Measurements from ENCODE around the gene SLC22A8. TPM values are rescaled to one million over a fixed set of nuclear protein-coding genes. Genes with fewer than 3 reads are reported as not detected.
A peak's percentile ranks its signal among the peaks of the same experiment; 100 is the strongest.

The SLC22A8 gene
- total and polyA plus RNA-seq, 4 experiments from 2014 or later = not detected

DNA sequence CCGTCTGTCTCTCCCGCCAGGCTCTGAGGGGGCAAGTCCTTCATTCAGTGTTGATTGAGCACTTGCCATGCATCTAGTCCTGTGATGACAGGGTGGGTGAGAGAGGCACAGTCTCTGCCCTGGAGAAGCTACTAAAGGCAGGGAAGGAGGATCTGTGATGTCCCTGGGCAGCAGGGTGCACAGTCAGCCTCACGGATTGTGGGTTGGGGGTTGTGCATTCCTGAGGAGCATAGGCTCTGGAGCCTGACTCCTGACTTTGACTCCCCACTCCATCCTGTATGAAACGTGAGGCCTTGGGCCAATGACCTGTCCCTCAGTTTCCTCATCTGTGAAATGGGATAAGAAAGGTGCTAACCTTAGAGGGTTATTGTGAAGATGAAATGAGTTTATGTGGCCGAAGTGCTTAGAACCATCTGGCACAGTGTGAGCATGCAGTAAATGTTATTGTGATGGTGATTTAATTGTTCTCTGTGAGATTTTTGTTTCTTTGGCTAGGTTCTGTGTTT lies 4.7 kb downstream of the SLC22A8 start:
- Histone ChIP-seq H3K4me1 (ENCODE audit: insufficient read depth, low read length) (no peaks in the 10 kb centered on the region), H3K4me3 (ENCODE audit: low read length in 2 of 2) (no peak overlapping the region), H3K9me3 (ENCODE audit: control insufficient read depth in 1 of 2, low read length in 2 of 2) (no peaks in the 10 kb centered on the region), H3K27me3 (ENCODE audit: insufficient read depth, low read length) (no peaks in the 10 kb centered on the region), H3K36me3 (ENCODE audit: insufficient read depth, low read length) (no peaks in the 10 kb centered on the region), H3K27ac (ENCODE audit: low read depth, low read length) (no peak overlapping the region)
- H3K36me3 Mint-ChIP-seq = no peaks in the 10 kb centered on the region
- no peaks in the 10 kb centered on the region for H3K9me3 Mint-ChIP-seq
- no peaks in the 10 kb centered on the region for H3K4me1 Mint-ChIP-seq
- peaks cover 3 to 5% of the 10 kb centered on the region in 2 donors for H3K27me3 Mint-ChIP-seq
- no peak overlapping the region for H3K27ac Mint-ChIP-seq
- no peak for DNase-seq
- no peak overlapping the region for H3K4me3 Mint-ChIP-seq
- ChIA-PET POLR2A (ENCODE audit: partially characterized antibody) (no interaction called here), CTCF (ENCODE audit: partially characterized antibody) (interaction anchor here (3.5 kb wide), 1 partner anchor 12 kb away, joined by 15 read pairs; no protein-coding TSS in a partner anchor)
- intact Hi-C loops (cut with micrococcal nuclease) = no loop called here

- no peak overlapping the region for H3K4me3 ChIP-seq (ENCODE audit: low read length in 2 of 2)
- no peak for DNase-seq
- H3K9me3 Mint-ChIP-seq = no peaks in the 10 kb centered on the region
- POLR2A ChIA-PET (ENCODE audit: partially characterized antibody) = no interaction called here
- no peaks in the 10 kb centered on the region for H3K9me3 ChIP-seq (ENCODE audit: control insufficient read depth in 1 of 2, low read length in 2 of 2)
- CTCF ChIA-PET (ENCODE audit: partially characterized antibody) = interaction anchor here (2.1 to 3.5 kb wide), 2 partner anchors 15 to 102 kb away, joined by 8 to 15 read pairs; no protein-coding TSS in a partner anchor
- peak overlapping the region in 1 of 7 donors; percentile 10 for H3K27ac Mint-ChIP-seq
- intact Hi-C loops (cut with micrococcal nuclease) = no loop called here
- H3K4me1 Mint-ChIP-seq = no peaks in the 10 kb centered on the region
- no peaks in the 10 kb centered on the region for H3K36me3 ChIP-seq (ENCODE audit: insufficient read depth, low read length)
- H3K36me3 Mint-ChIP-seq = no peaks in the 10 kb centered on the region
- peaks cover 0 to 2% of the 10 kb centered on the region in 2 donors for H3K27me3 Mint-ChIP-seq
- H3K4me1 ChIP-seq (ENCODE audit: insufficient read depth, low read length) = no peaks in the 10 kb centered on the region
- no peak overlapping the region for H3K27ac ChIP-seq (ENCODE audit: low read depth, low read length)
- H3K27me3 ChIP-seq (ENCODE audit: insufficient read depth, low read length) = no peaks in the 10 kb centered on the region
- no peak overlapping the region for H3K4me3 Mint-ChIP-seq
These were observed 7.7 kb downstream of the SLC22A8 start for GRCh38 chr11:63007920-63008319.

GRCh38 chr11:63001456-63001855 lies 14.2 kb downstream of the SLC22A8 start:
- no peaks in the 10 kb centered on the region for H3K36me3 ChIP-seq (ENCODE audit: insufficient read depth, low read length)
- no peaks in the 10 kb centered on the region for H3K36me3 Mint-ChIP-seq
- H3K4me3 ChIP-seq (ENCODE audit: low read length in 2 of 2) = no peak overlapping the region
- H3K4me1 Mint-ChIP-seq = no peaks in the 10 kb centered on the region
- peaks cover 4 to 15% of the 10 kb centered on the region in 2 donors for H3K27me3 Mint-ChIP-seq
- no peaks in the 10 kb centered on the region for H3K9me3 ChIP-seq (ENCODE audit: control insufficient read depth in 1 of 2, low read length in 2 of 2)
- no peak overlapping the region for H3K4me3 Mint-ChIP-seq
- H3K27ac Mint-ChIP-seq = no peak overlapping the region
- no peaks in the 10 kb centered on the region for H3K9me3 Mint-ChIP-seq
- no peaks in the 10 kb centered on the region for H3K4me1 ChIP-seq (ENCODE audit: insufficient read depth, low read length)
- H3K27ac ChIP-seq (ENCODE audit: low read depth, low read length) = no peak overlapping the region
- DNase-seq = no peak
- POLR2A ChIA-PET (ENCODE audit: partially characterized antibody) = no interaction called here
- CTCF ChIA-PET (ENCODE audit: partially characterized antibody) = interaction anchor here (1.6 kb wide), 1 partner anchor 22 kb away, joined by 4 read pairs; no protein-coding TSS in a partner anchor
- H3K27me3 ChIP-seq (ENCODE audit: insufficient read depth, low read length) = no peaks in the 10 kb centered on the region
- intact Hi-C loops (cut with micrococcal nuclease) = no loop called here

DNA sequence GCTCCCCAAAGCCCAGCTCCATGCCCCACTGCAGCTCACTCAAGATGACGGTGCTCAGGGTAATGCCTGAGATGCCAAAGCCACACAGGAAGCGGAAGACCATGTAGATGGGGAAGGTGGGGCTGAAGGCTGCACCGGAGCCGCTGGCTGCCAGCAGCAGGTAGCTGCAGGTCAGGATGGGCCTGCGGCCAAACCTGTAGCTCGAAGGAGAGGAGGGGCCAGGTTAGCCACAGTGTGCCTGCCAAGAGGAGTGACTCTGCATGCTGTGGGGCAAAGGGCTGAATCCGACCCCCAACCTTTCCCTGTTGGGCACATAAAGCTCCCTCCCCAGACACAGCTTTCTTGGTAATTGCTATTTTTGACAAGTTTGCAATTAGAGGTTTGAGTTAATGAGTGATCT lies 16.0 kb downstream of the SLC22A8 start:
- H3K9me3 Mint-ChIP-seq = no peaks in the 10 kb centered on the region
- Histone ChIP-seq H3K36me3 (ENCODE audit: insufficient read depth, low read length) (no peaks in the 10 kb centered on the region), H3K27me3 (ENCODE audit: insufficient read depth, low read length) (no peaks in the 10 kb centered on the region), H3K4me1 (ENCODE audit: insufficient read depth, low read length) (no peaks in the 10 kb centered on the region), H3K4me3 (ENCODE audit: low read length in 2 of 2) (no peak overlapping the region), H3K9me3 (ENCODE audit: control insufficient read depth in 1 of 2, low read length in 2 of 2) (no peaks in the 10 kb centered on the region), H3K27ac (ENCODE audit: low read depth, low read length) (no peak overlapping the region)
- POLR2A ChIA-PET (ENCODE audit: partially characterized antibody) = no interaction called here
- DNase-seq = no peak
- CTCF ChIA-PET (ENCODE audit: partially characterized antibody) = interaction anchor here (1.4 kb wide), 1 partner anchor 94 kb away, joined by 4 read pairs; no protein-coding TSS in a partner anchor
- intact Hi-C loops (cut with micrococcal nuclease) = no loop called here
- H3K4me3 Mint-ChIP-seq = no peak overlapping the region
- no peak overlapping the region for H3K27ac Mint-ChIP-seq
- H3K4me1 Mint-ChIP-seq = no peaks in the 10 kb centered on the region
- H3K36me3 Mint-ChIP-seq = no peaks in the 10 kb centered on the region
- H3K27me3 Mint-ChIP-seq = peaks cover 11 to 25% of the 10 kb centered on the region in 2 donors

DNA sequence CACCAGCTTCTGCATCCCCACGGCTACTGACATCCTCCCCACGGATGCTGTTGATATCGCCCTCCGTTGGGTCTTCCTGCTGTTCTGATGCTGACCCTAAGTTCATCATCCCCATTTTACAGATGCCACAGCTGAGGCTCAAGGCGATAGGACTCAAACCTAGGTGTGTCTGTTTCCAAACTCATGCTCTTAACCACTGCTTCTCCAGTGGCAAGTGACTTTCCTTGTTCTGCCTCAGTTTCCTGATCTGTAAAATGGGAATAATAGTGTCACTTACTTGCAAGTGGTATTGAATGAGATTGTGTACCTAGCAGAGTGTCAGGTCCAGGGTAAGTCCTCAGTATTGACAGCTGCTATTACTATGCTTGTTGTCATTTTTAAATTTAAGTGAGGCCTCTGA lies 16.5 kb downstream of the SLC22A8 start:
- H3K9me3 Mint-ChIP-seq = no peaks in the 10 kb centered on the region
- H3K27me3 Mint-ChIP-seq = peaks cover 11 to 25% of the 10 kb centered on the region in 2 donors
- ChIA-PET CTCF (ENCODE audit: partially characterized antibody) (interaction anchor here (1.4 kb wide), 1 partner anchor 93 kb away, joined by 4 read pairs; no protein-coding TSS in a partner anchor), POLR2A (ENCODE audit: partially characterized antibody) (no interaction called here)
- no peak overlapping the region for H3K27ac Mint-ChIP-seq
- intact Hi-C loops (cut with micrococcal nuclease) = no loop called here
- Histone ChIP-seq H3K4me1 (ENCODE audit: insufficient read depth, low read length) (no peaks in the 10 kb centered on the region), H3K36me3 (ENCODE audit: insufficient read depth, low read length) (no peaks in the 10 kb centered on the region), H3K9me3 (ENCODE audit: control insufficient read depth in 1 of 2, low read length in 2 of 2) (no peaks in the 10 kb centered on the region), H3K27me3 (ENCODE audit: insufficient read depth, low read length) (no peaks in the 10 kb centered on the region), H3K4me3 (ENCODE audit: low read length in 2 of 2) (no peak overlapping the region), H3K27ac (ENCODE audit: low read depth, low read length) (no peak overlapping the region)
- no peak overlapping the region for H3K4me3 Mint-ChIP-seq
- H3K36me3 Mint-ChIP-seq = no peaks in the 10 kb centered on the region
- H3K4me1 Mint-ChIP-seq = no peaks in the 10 kb centered on the region
- no peak for DNase-seq

DNA sequence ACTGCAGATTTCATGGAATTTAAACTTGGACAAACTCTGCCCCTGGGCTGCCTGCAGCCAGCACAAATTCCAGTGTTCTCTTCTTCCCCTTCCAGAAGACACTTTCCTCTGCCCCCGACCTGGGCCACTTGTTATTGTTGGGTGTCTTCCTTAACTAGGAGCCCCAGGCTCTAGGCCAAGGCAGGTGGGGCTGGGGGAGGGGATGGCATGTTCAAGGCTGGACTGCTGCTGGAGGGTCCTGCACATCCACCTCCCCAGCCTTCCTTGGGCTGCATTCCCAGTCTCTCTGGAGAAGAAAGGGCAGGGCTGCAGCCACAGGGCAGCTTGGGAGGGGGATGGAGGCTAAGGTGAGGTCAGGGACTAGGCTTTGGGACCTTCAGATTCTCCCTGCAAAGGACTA lies 19.4 kb downstream of the SLC22A8 start:
- ChIA-PET CTCF (ENCODE audit: partially characterized antibody) (no interaction called here), POLR2A (ENCODE audit: partially characterized antibody) (no interaction called here)
- Histone ChIP-seq H3K36me3 (ENCODE audit: insufficient read depth, low read length) (no peaks in the 10 kb centered on the region), H3K27me3 (ENCODE audit: insufficient read depth, low read length) (no peaks in the 10 kb centered on the region), H3K4me1 (ENCODE audit: insufficient read depth, low read length) (no peaks in the 10 kb centered on the region), H3K4me3 (ENCODE audit: low read length in 2 of 2) (no peak overlapping the region), H3K9me3 (ENCODE audit: control insufficient read depth in 1 of 2, low read length in 2 of 2) (no peaks in the 10 kb centered on the region), H3K27ac (ENCODE audit: low read depth, low read length) (no peak overlapping the region)
- DNase-seq = no peak
- Mint-ChIP-seq H3K9me3 (no peaks in the 10 kb centered on the region), H3K4me3 (no peak overlapping the region), H3K27ac (no peak overlapping the region), H3K4me1 (no peaks in the 10 kb centered on the region), H3K27me3 (peaks cover 16 to 30% of the 10 kb centered on the region in 2 donors), H3K36me3 (no peaks in the 10 kb centered on the region)
- intact Hi-C loops (cut with micrococcal nuclease) = no loop called here

- peaks cover 18 to 30% of the 10 kb centered on the region in 2 donors for H3K27me3 Mint-ChIP-seq
These were observed 20.9 kb downstream of the SLC22A8 start for GRCh38 chr11:62994775-62995174.

More at GRCh38 chr11:62994775-62995174, 20.9 kb downstream of the SLC22A8 start:
- ChIA-PET POLR2A (ENCODE audit: partially characterized antibody) (no interaction called here), CTCF (ENCODE audit: partially characterized antibody) (no interaction called here)
- no peak overlapping the region for H3K4me3 ChIP-seq (ENCODE audit: low read length in 2 of 2)
- no peaks in the 10 kb centered on the region for H3K27me3 ChIP-seq (ENCODE audit: insufficient read depth, low read length)
- Mint-ChIP-seq H3K4me1 (no peaks in the 10 kb centered on the region), H3K4me3 (no peak overlapping the region), H3K27ac (no peak overlapping the region), H3K9me3 (no peaks in the 10 kb centered on the region), H3K36me3 (no peaks in the 10 kb centered on the region)
- H3K36me3 ChIP-seq (ENCODE audit: insufficient read depth, low read length) = no peaks in the 10 kb centered on the region
- H3K9me3 ChIP-seq (ENCODE audit: control insufficient read depth in 1 of 2, low read length in 2 of 2) = no peaks in the 10 kb centered on the region
- no peaks in the 10 kb centered on the region for H3K4me1 ChIP-seq (ENCODE audit: insufficient read depth, low read length)
- DNase-seq = no peak
- intact Hi-C loops (cut with micrococcal nuclease) = no loop called here
- no peak overlapping the region for H3K27ac ChIP-seq (ENCODE audit: low read depth, low read length)
